ENCODE data around the gene IRX4.
A peak's percentile ranks its signal among the peaks of the same experiment; 100 is the strongest.

IRX4 gene

DNA sequence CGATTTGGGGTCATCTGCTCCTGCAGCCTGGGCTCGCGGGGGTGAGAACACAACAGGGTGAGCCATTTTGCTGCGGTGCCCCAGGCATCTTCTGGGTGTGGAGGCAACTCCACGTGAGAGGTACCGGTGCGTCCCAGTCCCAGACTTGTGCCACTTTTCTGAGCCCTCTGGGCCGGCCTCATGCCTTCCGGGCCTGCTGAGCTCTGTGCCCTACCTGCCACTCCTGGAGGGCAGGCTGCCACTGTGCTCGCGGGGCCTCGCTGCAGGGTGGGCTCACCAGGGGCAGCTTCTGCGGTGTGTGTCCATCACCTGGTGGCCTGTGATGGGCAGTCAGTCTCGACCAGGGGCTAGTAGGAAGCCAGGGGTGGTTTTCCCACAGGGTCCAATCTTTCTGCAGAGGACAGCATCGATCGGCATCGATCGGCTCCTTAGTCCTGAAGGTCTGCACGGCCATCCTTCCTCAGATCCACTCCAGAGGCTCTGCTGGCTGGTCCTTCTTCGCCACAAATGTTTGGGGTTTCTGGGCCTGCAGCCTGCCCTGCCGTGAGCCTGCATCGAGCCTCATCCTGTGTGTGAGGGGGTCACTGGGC, 22.6 kb downstream of the IRX4 start:
- Histone ChIP-seq H3K4me3 (ENCODE audit: low read depth in 1 of 2, low read length in 2 of 2) (no peak overlapping the region), H3K27ac (ENCODE audit: low read depth, low read length) (no peak overlapping the region), H3K4me1 (ENCODE audit: insufficient read depth, low read length) (no peaks in the 10 kb centered on the region), H3K36me3 (ENCODE audit: insufficient read depth, low read length) (no peaks in the 10 kb centered on the region), H3K27me3 (ENCODE audit: control insufficient read depth in 1 of 2, insufficient read depth in 2 of 2, low read length in 2 of 2) (peaks cover 0 to 35% of the 10 kb centered on the region in 2 donors), H3K9me3 (ENCODE audit: low read length) (no peaks in the 10 kb centered on the region), H3K9ac (ENCODE audit: low read length) (no peak overlapping the region)

DNA sequence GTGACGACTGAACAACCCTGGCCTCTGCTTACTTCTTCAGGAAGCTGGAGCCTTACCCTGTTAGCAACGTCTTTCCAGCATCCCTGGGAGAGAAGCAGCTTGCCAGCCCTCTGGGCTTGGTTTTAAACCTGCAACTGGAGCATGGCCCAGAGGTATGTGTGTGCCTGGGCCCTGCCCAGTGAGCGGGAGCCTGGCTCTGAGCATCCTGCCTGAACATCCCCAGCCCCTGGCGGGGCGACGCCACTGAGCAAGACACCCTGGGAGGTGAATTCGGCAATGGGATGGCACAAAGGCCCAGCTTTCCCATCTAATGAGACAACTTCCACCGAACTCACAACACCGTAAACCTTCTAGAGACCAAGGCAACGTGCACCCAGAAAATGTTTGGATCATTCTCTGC, 23.6 kb downstream of the IRX4 start:
- no peak overlapping the region for H3K9ac ChIP-seq (ENCODE audit: low read length)
- H3K36me3 ChIP-seq (ENCODE audit: insufficient read depth, low read length), result no peaks in the 10 kb centered on the region
- no peak overlapping the region for H3K27ac ChIP-seq (ENCODE audit: low read depth, low read length)
- H3K4me3 ChIP-seq (ENCODE audit: low read depth in 1 of 2, low read length in 2 of 2), result no peak overlapping the region
- peaks cover 0 to 27% of the 10 kb centered on the region in 2 donors for H3K27me3 ChIP-seq (ENCODE audit: control insufficient read depth in 1 of 2, insufficient read depth in 2 of 2, low read length in 2 of 2)
- no peaks in the 10 kb centered on the region for H3K4me1 ChIP-seq (ENCODE audit: insufficient read depth, low read length)
- H3K9me3 ChIP-seq (ENCODE audit: low read length), result no peaks in the 10 kb centered on the region

- Histone ChIP-seq H3K27me3 (ENCODE audit: control insufficient read depth in 1 of 2, insufficient read depth in 2 of 2, low read length in 2 of 2) (peaks cover 0 to 33% of the 10 kb centered on the region in 2 donors), H3K27ac (ENCODE audit: low read depth, low read length) (no peak overlapping the region), H3K4me1 (ENCODE audit: insufficient read depth, low read length) (no peaks in the 10 kb centered on the region), H3K9ac (ENCODE audit: low read length) (no peak overlapping the region), H3K36me3 (ENCODE audit: insufficient read depth, low read length) (no peaks in the 10 kb centered on the region), H3K4me3 (ENCODE audit: low read depth in 1 of 2, low read length in 2 of 2) (no peak overlapping the region), H3K9me3 (ENCODE audit: low read length) (no peaks in the 10 kb centered on the region)
These were observed 24.3 kb downstream of the IRX4 start for GRCh38 chr5:1858436-1858835.

GRCh38 chr5:1857256-1857600, 25.5 kb downstream of the IRX4 start:
- H3K27me3 ChIP-seq (ENCODE audit: control insufficient read depth in 1 of 2, insufficient read depth in 2 of 2, low read length in 2 of 2), result peaks cover 0 to 33% of the 10 kb centered on the region in 2 donors
- no peaks in the 10 kb centered on the region for H3K36me3 ChIP-seq (ENCODE audit: insufficient read depth, low read length)
- no peak overlapping the region for H3K4me3 ChIP-seq (ENCODE audit: low read depth in 1 of 2, low read length in 2 of 2)
- H3K9me3 ChIP-seq (ENCODE audit: low read length), result no peaks in the 10 kb centered on the region
- no peak overlapping the region for H3K27ac ChIP-seq (ENCODE audit: low read depth, low read length)
- no peaks in the 10 kb centered on the region for H3K4me1 ChIP-seq (ENCODE audit: insufficient read depth, low read length)
- no peak overlapping the region for H3K9ac ChIP-seq (ENCODE audit: low read length)

GRCh38 chr5:1856596-1857255, 26.0 kb downstream of the IRX4 start:
- H3K9ac ChIP-seq (ENCODE audit: low read length), result no peak overlapping the region
- H3K4me1 ChIP-seq (ENCODE audit: insufficient read depth, low read length), result no peaks in the 10 kb centered on the region
- H3K27me3 ChIP-seq (ENCODE audit: control insufficient read depth in 1 of 2, insufficient read depth in 2 of 2, low read length in 2 of 2), result peaks cover 0 to 34% of the 10 kb centered on the region in 2 donors
- H3K36me3 ChIP-seq (ENCODE audit: insufficient read depth, low read length), result no peaks in the 10 kb centered on the region
- peak overlapping the region in 1 of 2 donors; percentile 42 for H3K4me3 ChIP-seq (ENCODE audit: low read depth in 1 of 2, low read length in 2 of 2)
- no peak overlapping the region for H3K27ac ChIP-seq (ENCODE audit: low read depth, low read length)
- H3K9me3 ChIP-seq (ENCODE audit: low read length), result no peaks in the 10 kb centered on the region

GRCh38 chr5:1855596-1855995, 27.1 kb downstream of the IRX4 start:
- Histone ChIP-seq H3K27ac (ENCODE audit: low read depth, low read length) (no peak overlapping the region), H3K9ac (ENCODE audit: low read length) (no peak overlapping the region), H3K27me3 (ENCODE audit: control insufficient read depth in 1 of 2, insufficient read depth in 2 of 2, low read length in 2 of 2) (peaks cover 0 to 45% of the 10 kb centered on the region in 2 donors), H3K9me3 (ENCODE audit: low read length) (no peaks in the 10 kb centered on the region), H3K4me1 (ENCODE audit: insufficient read depth, low read length) (no peaks in the 10 kb centered on the region), H3K4me3 (ENCODE audit: low read depth in 1 of 2, low read length in 2 of 2) (no peak overlapping the region), H3K36me3 (ENCODE audit: insufficient read depth, low read length) (no peaks in the 10 kb centered on the region)

DNA sequence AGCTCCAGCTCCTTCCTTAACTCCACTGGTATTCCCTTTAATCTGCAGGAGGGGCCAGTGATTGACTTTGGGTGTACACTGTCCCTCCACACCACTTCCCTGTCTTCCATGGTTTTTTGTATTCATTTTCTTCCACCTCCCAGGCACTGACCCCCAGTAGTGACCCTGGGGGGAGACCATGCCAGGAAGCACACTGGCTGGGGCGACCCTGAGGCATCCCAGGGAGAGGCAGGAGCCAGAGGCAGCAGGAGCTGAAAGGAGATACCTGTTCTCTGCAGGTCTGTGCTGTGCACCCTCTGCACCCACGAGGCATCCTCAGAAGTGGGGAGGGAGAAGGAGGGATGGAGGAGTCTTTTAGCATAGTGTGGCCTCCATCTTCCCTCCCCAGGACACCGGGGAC, 27.6 kb downstream of the IRX4 start:
- Histone ChIP-seq H3K4me3 (ENCODE audit: low read depth in 1 of 2, low read length in 2 of 2) (no peak overlapping the region), H3K4me1 (ENCODE audit: insufficient read depth, low read length) (no peaks in the 10 kb centered on the region), H3K36me3 (ENCODE audit: insufficient read depth, low read length) (no peaks in the 10 kb centered on the region), H3K9ac (ENCODE audit: low read length) (no peak overlapping the region), H3K9me3 (ENCODE audit: low read length) (no peaks in the 10 kb centered on the region), H3K27me3 (ENCODE audit: control insufficient read depth in 1 of 2, insufficient read depth in 2 of 2, low read length in 2 of 2) (peaks cover 4 to 51% of the 10 kb centered on the region in 2 donors), H3K27ac (ENCODE audit: low read depth, low read length) (no peak overlapping the region)

DNA sequence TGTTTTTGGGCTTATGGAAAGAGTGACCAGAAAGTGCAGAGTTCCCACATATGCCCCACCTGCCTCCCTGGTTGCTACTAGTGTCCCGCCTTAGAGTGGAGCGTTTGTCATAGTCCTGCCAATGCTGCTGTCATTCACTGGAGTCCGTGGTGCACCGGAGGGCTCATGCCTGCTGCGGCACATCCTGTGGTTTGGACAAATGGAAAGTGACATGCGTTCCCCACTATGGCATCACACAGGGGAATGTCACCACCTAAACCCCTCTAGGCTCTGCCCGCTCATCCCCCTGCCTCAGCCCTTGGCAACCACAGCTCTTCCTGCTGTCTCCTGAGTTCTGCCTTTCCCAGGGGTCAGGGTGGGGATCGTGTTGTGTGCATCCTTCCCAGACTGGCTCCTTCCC, 29.2 kb downstream of the IRX4 start:
- H3K27ac ChIP-seq (ENCODE audit: low read depth, low read length), result no peak overlapping the region
- H3K9ac ChIP-seq (ENCODE audit: low read length), result no peak overlapping the region
- H3K9me3 ChIP-seq (ENCODE audit: low read length), result no peaks in the 10 kb centered on the region
- H3K36me3 ChIP-seq (ENCODE audit: insufficient read depth, low read length), result no peaks in the 10 kb centered on the region
- H3K27me3 ChIP-seq (ENCODE audit: control insufficient read depth in 1 of 2, insufficient read depth in 2 of 2, low read length in 2 of 2), result peaks cover 4 to 51% of the 10 kb centered on the region in 2 donors
- no peak overlapping the region for H3K4me3 ChIP-seq (ENCODE audit: low read depth in 1 of 2, low read length in 2 of 2)
- no peaks in the 10 kb centered on the region for H3K4me1 ChIP-seq (ENCODE audit: insufficient read depth, low read length)

DNA sequence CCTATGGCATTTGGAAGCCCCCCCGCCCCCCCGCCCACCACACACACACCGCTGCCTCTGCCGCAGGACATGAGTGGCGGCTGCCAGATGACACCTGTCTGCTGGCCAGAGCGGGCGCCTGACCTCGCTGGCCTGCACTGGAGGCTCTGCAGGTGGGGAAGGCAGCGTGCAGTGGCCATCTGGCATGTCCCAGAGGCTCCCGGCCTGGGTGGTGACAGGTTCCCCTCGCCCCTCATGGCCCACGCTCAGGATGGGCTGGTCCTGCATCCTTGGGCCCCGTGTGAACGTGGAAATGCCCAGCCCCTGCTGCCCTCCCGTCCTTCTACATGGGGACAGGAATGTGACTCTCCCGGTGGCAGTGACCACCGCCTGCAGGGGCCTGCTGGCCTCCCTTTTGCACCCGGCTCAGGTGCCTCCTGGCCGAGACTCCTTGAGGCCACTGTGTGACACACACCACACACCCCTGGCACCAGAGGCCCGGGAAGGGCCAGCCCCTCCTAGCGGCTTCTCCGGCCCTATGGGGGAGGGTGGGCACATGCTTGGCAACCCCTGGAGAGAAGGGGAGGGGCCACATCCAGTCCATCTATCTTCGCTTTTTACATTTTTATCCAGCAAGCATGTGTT, 30.3 kb downstream of the IRX4 start:
- H3K4me3 ChIP-seq (ENCODE audit: low read depth in 1 of 2, low read length in 2 of 2), result no peak overlapping the region
- H3K36me3 ChIP-seq (ENCODE audit: insufficient read depth, low read length), result no peaks in the 10 kb centered on the region
- no peak overlapping the region for H3K27ac ChIP-seq (ENCODE audit: low read depth, low read length)
- no peaks in the 10 kb centered on the region for H3K9me3 ChIP-seq (ENCODE audit: low read length)
- H3K27me3 ChIP-seq (ENCODE audit: control insufficient read depth in 1 of 2, insufficient read depth in 2 of 2, low read length in 2 of 2), result peaks cover 4 to 51% of the 10 kb centered on the region in 2 donors
- H3K9ac ChIP-seq (ENCODE audit: low read length), result no peak overlapping the region
- no peaks in the 10 kb centered on the region for H3K4me1 ChIP-seq (ENCODE audit: insufficient read depth, low read length)

DNA sequence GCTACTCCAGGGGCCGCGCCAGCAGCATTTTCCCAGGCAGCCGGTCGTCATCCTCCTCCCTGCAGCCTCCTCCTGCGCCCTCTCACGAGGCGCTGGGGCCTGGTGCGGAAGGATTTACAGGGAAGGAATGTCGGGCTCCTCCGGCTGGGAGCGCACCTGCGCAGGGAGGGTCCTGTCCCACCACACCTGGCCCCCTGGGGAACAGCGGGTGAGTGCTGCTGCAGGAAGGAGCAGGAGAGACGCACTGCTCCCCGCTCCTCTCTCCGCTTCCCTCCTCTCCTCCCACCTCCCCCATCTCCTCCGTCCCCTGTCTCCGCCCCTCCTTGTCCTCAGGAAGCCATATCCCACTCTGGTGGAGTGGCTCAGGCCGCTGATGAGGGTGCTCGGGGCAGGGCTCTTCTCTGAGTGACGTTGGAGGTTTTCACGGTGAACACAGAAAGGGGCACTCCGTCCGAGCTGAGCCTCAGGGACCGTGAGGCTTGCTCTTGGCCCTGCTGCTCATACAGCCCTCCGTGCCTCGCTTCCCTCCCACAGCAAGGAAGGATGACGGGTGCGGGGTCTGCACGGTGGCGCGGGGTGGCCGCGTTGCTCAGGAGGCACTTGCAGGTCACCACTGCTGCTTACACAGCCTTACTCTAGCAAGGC, 31.3 kb downstream of the IRX4 start:
- Histone ChIP-seq H3K4me1 (ENCODE audit: insufficient read depth, low read length) (no peaks in the 10 kb centered on the region), H3K9me3 (ENCODE audit: low read length) (no peaks in the 10 kb centered on the region), H3K9ac (ENCODE audit: low read length) (no peak overlapping the region), H3K4me3 (ENCODE audit: low read depth in 1 of 2, low read length in 2 of 2) (no peak overlapping the region), H3K36me3 (ENCODE audit: insufficient read depth, low read length) (no peaks in the 10 kb centered on the region), H3K27me3 (ENCODE audit: control insufficient read depth in 1 of 2, insufficient read depth in 2 of 2, low read length in 2 of 2) (peaks cover 4 to 40% of the 10 kb centered on the region in 2 donors), H3K27ac (ENCODE audit: low read depth, low read length) (no peak overlapping the region)

GRCh38 chr5:1850324-1851154, 32.2 kb downstream of the IRX4 start:
- no peak overlapping the region for H3K4me3 ChIP-seq (ENCODE audit: low read depth in 1 of 2, low read length in 2 of 2)
- H3K27me3 ChIP-seq (ENCODE audit: control insufficient read depth in 1 of 2, insufficient read depth in 2 of 2, low read length in 2 of 2), result peaks cover 4 to 33% of the 10 kb centered on the region in 2 donors
- no peak overlapping the region for H3K27ac ChIP-seq (ENCODE audit: low read depth, low read length)
- H3K9ac ChIP-seq (ENCODE audit: low read length), result no peak overlapping the region
- no peaks in the 10 kb centered on the region for H3K36me3 ChIP-seq (ENCODE audit: insufficient read depth, low read length)
- no peaks in the 10 kb centered on the region for H3K4me1 ChIP-seq (ENCODE audit: insufficient read depth, low read length)
- no peaks in the 10 kb centered on the region for H3K9me3 ChIP-seq (ENCODE audit: low read length)
